ENCODE results near the gene CDIPT. TPM values are rescaled to one million over a fixed set of nuclear protein-coding genes. Genes with fewer than 3 reads are reported as not detected.

The CDIPT gene, protein sequence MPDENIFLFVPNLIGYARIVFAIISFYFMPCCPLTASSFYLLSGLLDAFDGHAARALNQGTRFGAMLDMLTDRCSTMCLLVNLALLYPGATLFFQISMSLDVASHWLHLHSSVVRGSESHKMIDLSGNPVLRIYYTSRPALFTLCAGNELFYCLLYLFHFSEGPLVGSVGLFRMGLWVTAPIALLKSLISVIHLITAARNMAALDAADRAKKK
- total RNA-seq (2016; rRNA removed; fragmentation: Illumina TruSeq; extraction: Trizol) (39.2 and 54.9 TPM in 2 replicates), polyA plus RNA-seq (2011; rRNA removed) (97.5 and 109 TPM in 2 replicates), polyA minus RNA-seq (2011; rRNA and poly(A)+ RNA removed; ENCODE audit: low replicate concordance) (98.0 and 109 TPM in 2 replicates), Bru-seq, nascent RNA (percentile 66 among the genes with signal in this experiment), BruChase-seq, experiment 1, labeled RNA remaining after a 6-hour chase (percentile 88 among the genes with signal in this experiment), BruChase-seq, experiment 2, labeled RNA remaining after a 2-hour chase (percentile 77 among the genes with signal in this experiment)
- total RNA-seq (2016; cell fraction: cytosol; rRNA removed; fragmentation: Illumina TruSeq; extraction: Trizol; ENCODE audit: low read depth) = 23.3 and 32.6 TPM in 2 replicates
- total RNA-seq (2016; cell fraction: insoluble cytoplasmic fraction; rRNA removed; fragmentation: Illumina TruSeq; extraction: Trizol) = 43.4 and 55.7 TPM in 2 replicates
- 45.8 and 63.4 TPM in 2 replicates for total RNA-seq (2016; cell fraction: membrane; rRNA removed; fragmentation: Illumina TruSeq; extraction: Trizol)
- 32.9 and 36.1 TPM in 2 replicates for total RNA-seq (2016; cell fraction: nucleus; rRNA removed; fragmentation: Illumina TruSeq; extraction: Trizol)
- polyA plus RNA-seq (2011; cell fraction: cytosol; rRNA removed) = 106 and 126 TPM in 2 replicates
- polyA plus RNA-seq (2011; cell fraction: nucleus; rRNA removed) = 59.6 and 70.3 TPM in 2 replicates
- 53.5 and 77.9 TPM in 2 replicates for polyA plus RNA-seq (2012)
- polyA plus RNA-seq (2016; cell fraction: cytosol; fragmentation: Illumina TruSeq; extraction: Trizol; ENCODE audit: low read depth) = 28.1 and 42.6 TPM in 2 replicates
- polyA plus RNA-seq (2016; cell fraction: insoluble cytoplasmic fraction; fragmentation: Illumina TruSeq; extraction: Trizol; ENCODE audit: low read depth) = 49.9 and 51.9 TPM in 2 replicates
- 49.0 and 62.7 TPM in 2 replicates for polyA plus RNA-seq (2016; cell fraction: membrane; fragmentation: Illumina TruSeq; extraction: Trizol; ENCODE audit: low read depth)
- polyA plus RNA-seq (2016; cell fraction: nucleus; fragmentation: Illumina TruSeq; extraction: Trizol; ENCODE audit: insufficient read depth, low read depth) = 63.3 and 67.6 TPM in 2 replicates
- 39.7 and 49.2 TPM in 2 replicates for polyA minus RNA-seq (2011; cell fraction: cytosol; rRNA and poly(A)+ RNA removed)
- polyA minus RNA-seq (2011; cell fraction: nucleus; rRNA and poly(A)+ RNA removed) = 15.5 and 25.5 TPM in 2 replicates
- long read RNA-seq, experiment 1, transcript CDIPT-201 (6 exons, 2,353 nt) = major isoform, 50 of 73 reads
- long read RNA-seq, experiment 1, partial matches to known transcripts = 3 of 73 reads
- long read RNA-seq, experiment 1, other reads (novel, unspliced or antisense) = 8 of 73 reads
- long read RNA-seq, experiment 2, transcript CDIPT-204 (5 exons, 1,047 nt) = minor isoform, 15 of 269 reads
- long read RNA-seq, experiment 2, transcript CDIPT-202 (4 exons, 1,726 nt) = minor isoform, 7 of 269 reads
- long read RNA-seq, experiment 2, transcript CDIPT-201 (6 exons, 2,353 nt) = major isoform, 195 of 269 reads
- long read RNA-seq, experiment 2, partial matches to known transcripts = 38 of 269 reads
- long read RNA-seq, experiment 2, other reads (novel, unspliced or antisense) = 8 of 269 reads

DNA sequence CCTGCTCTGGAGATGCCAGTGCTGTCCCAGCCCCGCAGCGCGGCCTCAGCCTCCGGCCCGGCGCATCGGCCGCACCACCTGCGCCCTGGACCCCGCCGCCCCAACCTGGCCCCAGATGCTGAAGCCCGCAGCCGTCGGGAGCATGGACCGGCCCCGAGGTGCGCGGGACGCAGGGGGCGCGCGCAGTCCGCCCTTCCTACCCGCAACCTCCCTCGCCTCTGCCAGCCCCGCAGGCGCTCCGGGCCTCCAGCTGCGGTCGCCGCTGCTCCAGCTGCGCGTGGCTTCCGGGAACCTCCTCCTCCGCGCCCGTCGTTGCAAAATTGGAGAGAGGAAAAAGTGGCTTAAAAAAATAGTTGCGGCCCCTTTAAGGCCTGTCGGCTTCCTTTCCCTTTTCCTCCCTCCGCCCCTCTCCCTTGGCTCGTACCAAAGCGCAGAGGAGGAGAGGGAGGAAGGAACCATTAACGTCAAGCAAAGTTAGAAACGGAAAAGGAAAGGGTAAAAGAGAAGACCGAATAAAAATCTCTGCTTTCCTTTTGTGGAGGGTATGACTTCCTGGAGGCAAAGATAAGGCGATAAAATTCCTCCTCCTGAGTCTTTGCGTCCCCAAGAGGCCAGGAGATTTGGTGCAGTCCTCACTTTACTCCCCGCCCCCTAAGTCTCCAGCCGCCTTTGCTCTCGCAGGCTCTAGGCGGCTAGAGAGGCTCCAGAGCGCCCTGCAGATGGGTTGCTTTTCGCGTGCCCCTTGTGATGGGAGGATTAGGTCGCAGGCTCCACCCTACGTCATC is at the start of gene CDIPT:
TSS of gene CDIPT (minus strand) at position 343 of the 785 bp plus-strand sequence. CDS start 369 bp downstream, outside the sequence.
- peak; percentile 94 for ATAC-seq
- TF ChIP-seq, protein P1, sequence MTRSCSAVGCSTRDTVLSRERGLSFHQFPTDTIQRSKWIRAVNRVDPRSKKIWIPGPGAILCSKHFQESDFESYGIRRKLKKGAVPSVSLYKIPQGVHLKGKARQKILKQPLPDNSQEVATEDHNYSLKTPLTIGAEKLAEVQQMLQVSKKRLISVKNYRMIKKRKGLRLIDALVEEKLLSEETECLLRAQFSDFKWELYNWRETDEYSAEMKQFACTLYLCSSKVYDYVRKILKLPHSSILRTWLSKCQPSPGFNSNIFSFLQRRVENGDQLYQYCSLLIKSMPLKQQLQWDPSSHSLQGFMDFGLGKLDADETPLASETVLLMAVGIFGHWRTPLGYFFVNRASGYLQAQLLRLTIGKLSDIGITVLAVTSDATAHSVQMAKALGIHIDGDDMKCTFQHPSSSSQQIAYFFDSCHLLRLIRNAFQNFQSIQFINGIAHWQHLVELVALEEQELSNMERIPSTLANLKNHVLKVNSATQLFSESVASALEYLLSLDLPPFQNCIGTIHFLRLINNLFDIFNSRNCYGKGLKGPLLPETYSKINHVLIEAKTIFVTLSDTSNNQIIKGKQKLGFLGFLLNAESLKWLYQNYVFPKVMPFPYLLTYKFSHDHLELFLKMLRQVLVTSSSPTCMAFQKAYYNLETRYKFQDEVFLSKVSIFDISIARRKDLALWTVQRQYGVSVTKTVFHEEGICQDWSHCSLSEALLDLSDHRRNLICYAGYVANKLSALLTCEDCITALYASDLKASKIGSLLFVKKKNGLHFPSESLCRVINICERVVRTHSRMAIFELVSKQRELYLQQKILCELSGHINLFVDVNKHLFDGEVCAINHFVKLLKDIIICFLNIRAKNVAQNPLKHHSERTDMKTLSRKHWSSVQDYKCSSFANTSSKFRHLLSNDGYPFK (CRISPR knock-in tag; IDR thresholded peaks at IDR 0.05; ENCODE audit: borderline replicate concordance) = no peak; the same call in 1 of the 2 replicates
- TF ChIP-seq ZNF615 (CRISPR knock-in tag; IDR thresholded peaks at IDR 0.05; ENCODE audit: borderline replicate concordance) = peak; percentile 86
- TF ChIP-seq CHCHD3 (CRISPR knock-in tag; IDR thresholded peaks at IDR 0.05) = no peak
- peak; percentile 79 for TF ChIP-seq MED1 (CRISPR knock-in tag; IDR thresholded peaks at IDR 0.05)
- no peak for TF ChIP-seq SNRNP70 (IDR thresholded peaks at IDR 0.05; ENCODE audit: low read depth, low read length)

More for the DNA sequence above, at the start of gene CDIPT:
- H3K4me1 ChIP-seq (ENCODE audit: insufficient read depth, low read length) = peaks cover 37% of the 10 kb centered on the region
- DNase-seq (ENCODE audit: low spot score) (peak; percentile 97), FAIRE-seq (peak; percentile 95)
- H3K9ac ChIP-seq (ENCODE audit: insufficient read depth, low read depth, low read length) = peak within 1 kb of the TSS; percentile 93
- peak within 1 kb of the TSS; percentile 97 for H3K27ac ChIP-seq (ENCODE audit: extremely low read length, insufficient read depth, low read length)
- H4K20me1 ChIP-seq (ENCODE audit: insufficient read depth, low read length) = no peaks in the 10 kb centered on the region; the same call in 1 of the 2 replicates
- peak within 1 kb of the TSS; percentile 95 for H2AFZ ChIP-seq (ENCODE audit: low read length)
- BruUV-seq (replicated peaks) = TSS peak; percentile 77
- H3K4me2 ChIP-seq (ENCODE audit: low read depth, low read length) = peak within 1 kb of the TSS; percentile 91
- ChIA-PET POLR2A (interaction anchor here (0.8 to 4.1 kb wide), 17 partner anchors 8 to 202 kb away, joined by 3 to 29 read pairs (median 7); partner anchors contain the start of genes ALDOA, ASPHD1, KCTD13 and MVP), CTCF (ENCODE audit: low intra/inter-chr PET ratio, low total read pairs) (interaction anchor here (0.7 to 0.9 kb wide), 2 partner anchors 142 to 161 kb away, joined by 3 read pairs; no protein-coding TSS in a partner anchor)
- in situ Hi-C loops (cut with HindIII; ENCODE audit: extremely low pct_ligation_motif_present, low pct_unique_long_range_greater_than_20kb) = loop anchor here (10.0 kb wide), 1 partner anchor 142 kb away; no protein-coding TSS in a partner anchor
- H3K36me3 ChIP-seq (replicated peaks in 1 of 2; ENCODE audit: control insufficient read depth in 1 of 2, insufficient read depth in 2 of 2, low read length in 2 of 2) = peaks cover 6 to 13% of the 10 kb centered on the region in 2 experiments; a peak in 4 of 5 replicates
- peaks cover 13% of the 10 kb centered on the region for H3K79me2 ChIP-seq (ENCODE audit: insufficient read depth, low read length)
- intact Hi-C loops (cut with micrococcal nuclease; ENCODE audit: unreplicated experiment) = loop anchor here (1.0 to 5.0 kb wide), 4 partner anchors 30 to 99 kb away; partner anchors contain the start of genes ASPHD1 and TMEM219
- no peaks in the 10 kb centered on the region for H3K9me3 ChIP-seq (ENCODE audit: low read length)
- 0% methylated on average over 30 of the region's 57 CpGs for WGBS (ENCODE audit: low lambda C conversion rate)
- no peaks in the 10 kb centered on the region; a peak in 1 of 5 replicates for H3K27me3 ChIP-seq (ENCODE audit: control insufficient read depth in 1 of 2, insufficient read depth in 2 of 2, low read length in 2 of 2)
- peak within 1 kb of the TSS; percentile 85 to 95 (median 88) for H3K4me3 ChIP-seq (replicated peaks in 1 of 3; ENCODE audit: insufficient read depth in 1 of 3, low read depth in 2 of 3, low read length in 3 of 3)
